Sigmoid colon (tissue), 4 donors: ENCODE data around the gene CNDP2.

ENCODE experiments used
- EP300 ChIP-seq, 4 donors: sonication (generic); formaldehyde crosslinking; IDR thresholded peaks; one replicate each; pipeline ENCODE4 v1.6.1; 2017; ENCODE audit warnings: antibody characterized with exemption in 4 of 4
- POLR2A ChIP-seq, 2 donors: fragments of 450-650 bp; IDR thresholded peaks; one replicate each; pipeline ENCODE4 v1.6.1; 2016; ENCODE audit warnings: antibody characterized with exemption in 2 of 2, mild to moderate bottlenecking in 2 of 2, moderate library complexity in 2 of 2
- POLR2AphosphoS5 ChIP-seq, 4 donors: sonication (generic); formaldehyde crosslinking; IDR thresholded peaks; one replicate each; pipeline ENCODE4 v1.6.1; 2017; ENCODE audit warnings: antibody characterized with exemption in 4 of 4
- TF ChIP-seq, protein P1 (sequence below), 4 experiments: fragments of 450-650 bp in 3 of 4; fragments of 200-600 bp in 1 of 4; IDR thresholded peaks; one replicate each; pipeline ENCODE4 v1.5.1; 2016 to 2019; ENCODE audit warnings: antibody characterized with exemption in 4 of 4, mild to moderate bottlenecking in 3 of 4, moderate library complexity in 2 of 4

DNA sequence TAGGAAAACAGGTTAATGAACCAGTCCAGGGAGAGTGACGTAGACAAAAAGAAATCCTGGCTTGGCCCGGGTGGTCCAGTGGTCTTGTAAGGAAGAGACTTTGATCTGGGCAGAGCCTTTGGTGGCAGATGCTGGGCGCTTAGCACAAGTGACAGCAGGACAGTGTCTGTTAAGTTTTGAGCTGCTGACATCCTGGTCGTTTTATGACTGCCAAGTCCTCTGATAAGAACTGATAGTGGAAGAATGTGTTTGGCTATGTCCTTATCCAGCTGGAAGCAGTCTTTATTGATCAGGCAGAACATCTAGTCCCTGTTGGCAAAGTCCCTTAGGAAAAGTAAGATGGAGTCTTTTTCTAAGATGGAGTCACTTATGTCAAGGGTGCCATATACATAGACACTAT lies 74.1 kb downstream of the CNDP2 start:
- TF ChIP-seq, protein P1, sequence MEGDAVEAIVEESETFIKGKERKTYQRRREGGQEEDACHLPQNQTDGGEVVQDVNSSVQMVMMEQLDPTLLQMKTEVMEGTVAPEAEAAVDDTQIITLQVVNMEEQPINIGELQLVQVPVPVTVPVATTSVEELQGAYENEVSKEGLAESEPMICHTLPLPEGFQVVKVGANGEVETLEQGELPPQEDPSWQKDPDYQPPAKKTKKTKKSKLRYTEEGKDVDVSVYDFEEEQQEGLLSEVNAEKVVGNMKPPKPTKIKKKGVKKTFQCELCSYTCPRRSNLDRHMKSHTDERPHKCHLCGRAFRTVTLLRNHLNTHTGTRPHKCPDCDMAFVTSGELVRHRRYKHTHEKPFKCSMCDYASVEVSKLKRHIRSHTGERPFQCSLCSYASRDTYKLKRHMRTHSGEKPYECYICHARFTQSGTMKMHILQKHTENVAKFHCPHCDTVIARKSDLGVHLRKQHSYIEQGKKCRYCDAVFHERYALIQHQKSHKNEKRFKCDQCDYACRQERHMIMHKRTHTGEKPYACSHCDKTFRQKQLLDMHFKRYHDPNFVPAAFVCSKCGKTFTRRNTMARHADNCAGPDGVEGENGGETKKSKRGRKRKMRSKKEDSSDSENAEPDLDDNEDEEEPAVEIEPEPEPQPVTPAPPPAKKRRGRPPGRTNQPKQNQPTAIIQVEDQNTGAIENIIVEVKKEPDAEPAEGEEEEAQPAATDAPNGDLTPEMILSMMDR (IDR thresholded peaks at IDR 0.05) = no peak
- no peak for TF ChIP-seq POLR2AphosphoS5 (IDR thresholded peaks at IDR 0.05)
- no peak for TF ChIP-seq POLR2A (IDR thresholded peaks at IDR 0.05)
- TF ChIP-seq EP300 (IDR thresholded peaks at IDR 0.05) = no peak
